ENCODE results near the gene CCDC6.

GRCh38 chr10:59803714-59804113 is 102.6 kb downstream of the CCDC6 start:
- TF ChIP-seq POLR2AphosphoS5 (IDR thresholded peaks at IDR 0.05; ENCODE audit: low read depth, low read length) (no peak), SIN3A (IDR thresholded peaks at IDR 0.05; ENCODE audit: borderline replicate concordance, insufficient read depth, low read length) (no peak), FOXP2 (optimal IDR thresholded peaks at IDR 0.05; ENCODE audit: borderline replicate concordance, extremely low read depth, extremely low read length, insufficient read depth) (no peak), TAF1 (IDR thresholded peaks at IDR 0.05; ENCODE audit: borderline replicate concordance, insufficient read depth, low read length) (no peak)

All from PFSK-1 (cell line).